ENCODE data around the gene PLCB4.

PLCB4 gene

GRCh38 chr20:9478771-9479170, 409.9 kb downstream of the PLCB4 start:
- Mint-ChIP-seq H3K27ac (no peak overlapping the region), H3K36me3 (no peaks in the 10 kb centered on the region), H3K4me3 (no peak overlapping the region), H3K4me1 (peaks cover 8% of the 10 kb centered on the region), H3K9me3 (peaks cover 6% of the 10 kb centered on the region), H3K27me3 (no peaks in the 10 kb centered on the region)
- ATAC-seq: no peak

GRCh38 chr20:9480066-9480465, 411.2 kb downstream of the PLCB4 start:
- H3K4me1 Mint-ChIP-seq: peaks cover 8% of the 10 kb centered on the region
- ATAC-seq: no peak

GRCh38 chr20:9482180-9482579, 413.3 kb downstream of the PLCB4 start:
- no peak overlapping the region for H3K4me3 Mint-ChIP-seq
- no peaks in the 10 kb centered on the region for H3K27me3 Mint-ChIP-seq
- H3K27ac Mint-ChIP-seq: no peak overlapping the region
- ATAC-seq: no peak
- H3K36me3 Mint-ChIP-seq: no peaks in the 10 kb centered on the region
- peaks cover 8% of the 10 kb centered on the region for H3K4me1 Mint-ChIP-seq
- H3K9me3 Mint-ChIP-seq: peaks cover 6% of the 10 kb centered on the region

More at GRCh38 chr20:9480066-9480465, 411.2 kb downstream of the PLCB4 start:
- Mint-ChIP-seq H3K36me3 (no peaks in the 10 kb centered on the region), H3K27ac (no peak overlapping the region), H3K27me3 (no peaks in the 10 kb centered on the region), H3K4me3 (no peak overlapping the region), H3K9me3 (peaks cover 6% of the 10 kb centered on the region)

- H3K36me3 Mint-ChIP-seq: no peaks in the 10 kb centered on the region
- H3K4me3 Mint-ChIP-seq: no peak overlapping the region
- peaks cover 8% of the 10 kb centered on the region for H3K4me1 Mint-ChIP-seq
- ATAC-seq: no peak
- no peaks in the 10 kb centered on the region for H3K27me3 Mint-ChIP-seq
- no peak overlapping the region for H3K27ac Mint-ChIP-seq
- peaks cover 6% of the 10 kb centered on the region for H3K9me3 Mint-ChIP-seq
Measured at GRCh38 chr20:9483131-9483530, 414.2 kb downstream of the PLCB4 start.

- Mint-ChIP-seq H3K27me3 (no peaks in the 10 kb centered on the region), H3K4me3 (no peak overlapping the region), H3K36me3 (no peaks in the 10 kb centered on the region), H3K9me3 (peaks cover 4% of the 10 kb centered on the region), H3K4me1 (peaks cover 8% of the 10 kb centered on the region), H3K27ac (no peak overlapping the region)
- no peak for ATAC-seq
Measured at GRCh38 chr20:9485614-9486340, 416.9 kb downstream of the PLCB4 start.

GRCh38 chr20:9487231-9487630, 418.3 kb downstream of the PLCB4 start:
- peaks cover 8% of the 10 kb centered on the region for H3K4me1 Mint-ChIP-seq
- H3K27me3 Mint-ChIP-seq: no peaks in the 10 kb centered on the region
- no peak for ATAC-seq
- peaks cover 3% of the 10 kb centered on the region for H3K9me3 Mint-ChIP-seq
- H3K36me3 Mint-ChIP-seq: no peaks in the 10 kb centered on the region
- H3K4me3 Mint-ChIP-seq: no peak overlapping the region
- no peak overlapping the region for H3K27ac Mint-ChIP-seq

- no peak for ATAC-seq
- Mint-ChIP-seq H3K9me3 (no peaks in the 10 kb centered on the region), H3K36me3 (no peaks in the 10 kb centered on the region), H3K4me3 (no peak overlapping the region), H3K27me3 (no peaks in the 10 kb centered on the region), H3K27ac (no peak overlapping the region), H3K4me1 (peaks cover under 1% of the 10 kb centered on the region)
Measured at GRCh38 chr20:9488063-9488462, 419.2 kb downstream of the PLCB4 start.

GRCh38 chr20:9490161-9490560, 421.3 kb downstream of the PLCB4 start:
- Mint-ChIP-seq H3K36me3 (no peaks in the 10 kb centered on the region), H3K9me3 (no peaks in the 10 kb centered on the region), H3K4me1 (no peaks in the 10 kb centered on the region), H3K27ac (no peak overlapping the region), H3K27me3 (no peaks in the 10 kb centered on the region), H3K4me3 (no peak overlapping the region)
- no peak for ATAC-seq

- no peaks in the 10 kb centered on the region for H3K27me3 Mint-ChIP-seq
- H3K9me3 Mint-ChIP-seq: no peaks in the 10 kb centered on the region
- no peak for ATAC-seq
- H3K4me3 Mint-ChIP-seq: no peak overlapping the region
- no peak overlapping the region for H3K27ac Mint-ChIP-seq
- H3K36me3 Mint-ChIP-seq: no peaks in the 10 kb centered on the region
- H3K4me1 Mint-ChIP-seq: no peaks in the 10 kb centered on the region
Measured at GRCh38 chr20:9490631-9491030, 421.7 kb downstream of the PLCB4 start.

- no peak for ATAC-seq
- Mint-ChIP-seq H3K4me1 (no peaks in the 10 kb centered on the region), H3K9me3 (peaks cover 3% of the 10 kb centered on the region), H3K4me3 (no peak overlapping the region), H3K36me3 (no peaks in the 10 kb centered on the region), H3K27ac (no peak overlapping the region), H3K27me3 (no peaks in the 10 kb centered on the region)
Measured at GRCh38 chr20:9491324-9491723, 422.4 kb downstream of the PLCB4 start.

GRCh38 chr20:9492067-9492466, 423.2 kb downstream of the PLCB4 start:
- H3K4me3 Mint-ChIP-seq: no peak overlapping the region
- H3K27me3 Mint-ChIP-seq: no peaks in the 10 kb centered on the region
- H3K4me1 Mint-ChIP-seq: no peaks in the 10 kb centered on the region
- peaks cover 3% of the 10 kb centered on the region for H3K9me3 Mint-ChIP-seq
- no peak overlapping the region for H3K27ac Mint-ChIP-seq
- ATAC-seq: no peak
- H3K36me3 Mint-ChIP-seq: no peaks in the 10 kb centered on the region

- Mint-ChIP-seq H3K27me3 (no peaks in the 10 kb centered on the region), H3K9me3 (peaks cover 3% of the 10 kb centered on the region), H3K4me1 (no peaks in the 10 kb centered on the region), H3K4me3 (no peak overlapping the region), H3K27ac (no peak overlapping the region), H3K36me3 (no peaks in the 10 kb centered on the region)
- no peak for ATAC-seq
Measured at GRCh38 chr20:9493803-9494202, 424.9 kb downstream of the PLCB4 start.

GRCh38 chr20:9495701-9496100, 426.8 kb downstream of the PLCB4 start:
- no peaks in the 10 kb centered on the region for H3K27me3 Mint-ChIP-seq
- peaks cover 3% of the 10 kb centered on the region for H3K9me3 Mint-ChIP-seq
- no peaks in the 10 kb centered on the region for H3K4me1 Mint-ChIP-seq
- no peak overlapping the region for H3K27ac Mint-ChIP-seq
- no peaks in the 10 kb centered on the region for H3K36me3 Mint-ChIP-seq
- H3K4me3 Mint-ChIP-seq: no peak overlapping the region
- no peak for ATAC-seq

- Mint-ChIP-seq H3K4me1 (no peaks in the 10 kb centered on the region), H3K9me3 (peaks cover 3% of the 10 kb centered on the region), H3K27me3 (no peaks in the 10 kb centered on the region), H3K4me3 (no peak overlapping the region), H3K36me3 (no peaks in the 10 kb centered on the region), H3K27ac (no peak overlapping the region)
- no peak for ATAC-seq
Measured at GRCh38 chr20:9496155-9496554, 427.3 kb downstream of the PLCB4 start.

GRCh38 chr20:9498322-9498721, 429.4 kb downstream of the PLCB4 start:
- ATAC-seq: no peak
- Mint-ChIP-seq H3K9me3 (peaks cover 3% of the 10 kb centered on the region), H3K4me3 (no peak overlapping the region), H3K36me3 (no peaks in the 10 kb centered on the region), H3K27ac (no peak overlapping the region), H3K27me3 (no peaks in the 10 kb centered on the region), H3K4me1 (no peaks in the 10 kb centered on the region)

GRCh38 chr20:9499126-9499899, 430.4 kb downstream of the PLCB4 start:
- Mint-ChIP-seq H3K4me1 (no peaks in the 10 kb centered on the region), H3K27me3 (no peaks in the 10 kb centered on the region), H3K27ac (no peak overlapping the region), H3K9me3 (peaks cover 3% of the 10 kb centered on the region), H3K4me3 (no peak overlapping the region), H3K36me3 (no peaks in the 10 kb centered on the region)
- ATAC-seq: no peak
